Colon (tissue), 2 donors: Measurements from ENCODE around the gene MRPL46.

Source experiments
- FAIRE-seq: peaks from 2 replicates; lab custom pipeline; 2012; peaks lifted over from hg19 to GRCh38; lab: Jason Lieb, UNC
- donor health status: control.
- donor health status: control.

Gene MRPL46

DNA sequence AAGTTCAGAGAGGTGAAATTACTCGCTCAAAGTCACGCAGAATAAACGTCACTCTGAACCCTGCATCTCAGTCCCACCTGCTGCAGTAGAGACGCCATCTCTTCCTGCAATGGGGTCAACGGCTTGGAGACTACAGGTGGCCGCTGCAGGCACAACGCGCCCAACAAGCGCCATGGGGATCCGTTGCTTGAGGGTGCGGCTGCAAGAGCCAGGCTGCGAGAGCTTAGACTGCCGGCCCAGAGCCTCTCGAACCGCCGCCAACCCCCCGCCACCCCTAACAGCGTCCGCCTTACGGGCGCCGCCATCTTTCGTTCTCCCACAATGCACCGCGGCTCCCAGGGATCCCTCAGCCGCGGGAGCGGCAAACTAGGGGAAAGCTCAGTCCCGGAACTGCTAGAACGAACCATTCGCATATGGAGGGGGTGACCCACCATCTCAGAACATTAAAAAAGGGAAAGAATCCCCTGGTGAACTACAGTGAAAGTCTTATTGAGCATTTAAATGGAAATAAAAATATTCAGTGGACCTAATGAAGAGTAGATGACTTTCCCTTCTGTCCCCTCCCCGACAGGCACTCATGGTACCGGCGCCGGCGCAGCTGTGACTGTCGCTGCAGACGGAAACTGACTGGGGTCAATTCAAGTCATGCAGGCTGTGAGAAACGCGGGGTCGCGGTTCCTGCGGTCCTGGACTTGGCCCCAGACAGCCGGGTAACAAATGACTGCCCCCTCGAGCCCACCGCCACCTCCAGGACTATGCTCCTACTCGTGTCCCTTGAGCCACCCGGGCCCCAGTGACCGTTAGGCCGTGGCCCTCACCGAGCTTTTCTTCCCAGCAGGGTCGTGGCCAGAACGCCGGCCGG is at the start of gene MRPL46, which contains the start of gene MRPS11:
TSS of gene MRPL46 (minus strand) at position 316 of the 862 bp plus-strand sequence. CDS start at position 305, 11 bp downstream.
TSS of gene MRPS11 (plus strand) at position 636 of the 862 bp plus-strand sequence. CDS start at position 646, 10 bp downstream.
- FAIRE-seq = no peak

DNA sequence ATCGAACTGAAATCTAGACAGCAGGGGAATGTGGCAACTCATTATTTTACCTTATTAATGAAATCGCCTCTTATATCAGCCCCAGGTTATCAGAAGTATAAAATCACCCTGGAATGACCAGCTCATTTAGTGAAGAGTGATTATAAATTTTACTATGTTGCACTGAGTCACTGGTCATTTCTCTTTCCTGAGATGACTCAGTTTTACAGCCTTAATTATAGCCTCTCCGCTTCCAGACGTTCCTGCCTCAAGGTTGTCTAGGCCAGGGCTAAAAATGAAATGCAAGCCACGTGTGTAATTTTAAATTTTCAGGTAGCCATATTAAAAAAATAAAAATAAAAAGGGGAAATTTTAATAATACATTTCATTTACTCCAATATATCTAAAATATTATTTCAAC is 46.0 kb upstream of the MRPL46 start:
- FAIRE-seq = no peak

DNA sequence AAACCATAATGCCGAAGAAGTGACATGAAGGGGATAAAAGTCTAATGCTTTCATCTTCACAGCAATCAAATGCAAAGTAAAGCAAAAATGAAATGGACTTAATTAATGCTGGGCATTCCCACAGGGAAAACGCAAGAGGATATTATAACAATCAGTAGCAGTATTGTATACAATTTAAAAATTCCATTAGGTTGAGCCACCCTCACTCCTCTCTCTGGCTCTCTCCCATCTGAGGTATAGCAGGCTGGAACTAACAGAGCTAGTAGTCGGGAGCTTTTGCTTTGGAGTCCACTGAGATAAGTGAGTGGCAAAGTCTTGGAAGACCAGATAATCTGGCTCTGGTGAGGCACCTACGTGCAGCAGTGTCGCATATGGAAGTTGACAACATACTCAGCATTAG is 45.4 kb upstream of the MRPL46 start:
- no peak for FAIRE-seq

DNA sequence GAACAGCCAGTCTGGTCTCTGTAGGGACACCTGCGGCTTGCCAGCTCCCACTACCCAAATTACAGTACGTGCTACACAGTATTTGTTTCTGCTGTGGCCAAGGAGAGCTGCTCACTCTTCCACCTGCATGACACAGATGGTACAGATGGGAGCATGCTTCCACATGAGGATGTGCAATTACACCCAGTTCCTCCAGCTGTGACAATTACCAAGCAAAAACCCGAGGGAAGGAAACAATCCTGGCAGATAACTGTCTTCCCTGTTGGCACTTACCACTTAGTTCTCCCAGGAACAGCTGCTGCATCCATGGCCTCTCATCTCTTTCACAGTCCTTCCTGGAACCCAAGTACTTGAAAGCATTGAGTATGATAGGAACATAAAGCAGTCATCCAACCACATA is 44.9 kb upstream of the MRPL46 start:
- FAIRE-seq = no peak

DNA sequence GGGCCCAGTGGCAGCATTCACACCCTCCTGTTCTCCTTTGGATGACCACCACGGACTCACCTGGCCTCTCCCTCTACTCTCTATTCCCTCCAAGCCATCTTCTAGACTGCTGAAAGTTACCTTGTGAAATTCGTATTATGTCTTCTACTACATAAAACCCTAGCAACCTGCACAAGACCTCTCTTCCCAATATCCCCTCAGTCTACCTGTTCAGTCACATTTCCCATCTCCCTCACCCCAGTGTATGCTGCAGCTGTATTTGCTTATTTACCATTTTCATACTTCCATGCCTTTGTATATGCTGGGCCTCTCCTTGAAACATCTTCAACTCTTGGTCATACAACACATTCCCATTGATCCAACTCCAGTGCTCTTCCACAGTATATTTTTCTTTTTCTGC is 44.0 kb upstream of the MRPL46 start:
- FAIRE-seq = no peak

DNA sequence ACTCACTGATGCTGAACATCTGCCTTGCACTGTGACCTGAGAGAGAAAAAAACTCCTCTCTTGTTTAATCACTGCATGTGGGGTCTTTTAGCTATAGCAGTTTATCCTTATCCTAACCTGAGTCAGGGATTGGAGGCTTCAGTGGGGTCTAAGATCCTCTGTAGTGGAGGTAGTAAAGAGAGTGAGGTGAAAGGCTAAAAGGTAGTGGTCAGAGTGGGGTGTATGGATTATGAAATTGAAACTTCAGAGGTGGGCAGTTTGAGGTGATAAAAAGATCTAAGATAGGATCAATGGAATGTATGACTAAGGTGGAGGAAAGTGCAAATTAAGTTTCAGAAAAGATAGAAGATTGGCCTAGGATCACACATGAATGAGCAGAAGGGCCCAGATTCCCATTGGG is 42.8 kb upstream of the MRPL46 start:
- no peak for FAIRE-seq

DNA sequence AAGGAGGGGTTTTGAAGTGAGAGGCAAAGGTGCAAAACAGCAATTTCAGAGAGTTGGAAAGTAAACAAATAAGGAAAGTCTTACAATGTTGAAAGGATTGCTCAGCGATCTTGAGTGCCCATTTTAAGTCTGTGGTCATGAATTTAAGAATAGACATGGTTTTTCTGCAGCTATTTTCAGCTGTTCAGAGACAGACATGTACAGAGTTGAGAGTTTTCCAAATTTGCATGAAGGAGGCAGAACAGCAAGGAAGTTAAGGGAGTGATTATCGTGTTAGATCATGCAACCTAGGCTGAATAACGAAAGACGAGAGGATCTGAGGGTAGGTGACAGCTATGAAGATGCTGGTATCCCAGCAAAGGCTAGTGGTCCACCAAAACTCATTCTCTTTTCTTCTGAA is 42.1 kb upstream of the MRPL46 start:
- no peak for FAIRE-seq

DNA sequence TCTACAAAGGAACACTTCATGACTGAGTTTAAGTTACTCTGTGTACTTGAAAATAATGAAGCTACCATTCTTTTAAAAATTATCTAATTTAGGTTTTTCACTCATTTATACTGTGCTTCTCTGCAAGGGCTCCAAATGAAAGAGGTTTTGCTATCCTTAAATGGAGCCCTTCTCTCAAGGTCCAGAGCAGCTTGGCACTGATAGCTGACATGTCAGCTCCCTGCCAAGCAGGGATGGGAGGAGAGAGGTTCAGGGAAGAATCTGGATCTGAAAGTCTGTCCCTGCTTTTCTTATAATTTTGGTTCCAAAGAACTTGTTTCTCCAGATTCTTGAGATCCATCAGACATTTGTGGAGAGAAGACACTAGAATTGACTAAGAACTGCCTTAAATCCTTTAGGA is 39.4 kb upstream of the MRPL46 start:
- no peak for FAIRE-seq

DNA sequence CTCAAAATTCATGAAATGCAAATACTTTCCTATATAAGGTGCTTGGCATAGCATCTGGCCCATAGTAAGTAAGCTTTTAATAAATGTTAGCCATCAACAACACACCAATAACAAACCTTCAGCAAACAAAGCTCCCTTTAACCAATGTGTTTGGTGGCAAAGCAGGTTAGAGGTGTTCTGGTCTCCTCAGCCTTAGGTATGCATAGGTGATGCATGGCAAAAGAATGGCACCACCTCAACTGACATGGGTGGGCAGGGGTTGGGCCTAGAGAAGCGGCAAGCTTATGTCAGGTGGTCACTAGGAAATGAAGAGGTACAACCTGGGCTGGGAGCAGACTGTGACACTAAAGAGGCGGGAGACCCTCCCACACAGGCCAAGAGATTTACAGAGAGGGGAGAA is 38.5 kb upstream of the MRPL46 start:
- FAIRE-seq = no peak

DNA sequence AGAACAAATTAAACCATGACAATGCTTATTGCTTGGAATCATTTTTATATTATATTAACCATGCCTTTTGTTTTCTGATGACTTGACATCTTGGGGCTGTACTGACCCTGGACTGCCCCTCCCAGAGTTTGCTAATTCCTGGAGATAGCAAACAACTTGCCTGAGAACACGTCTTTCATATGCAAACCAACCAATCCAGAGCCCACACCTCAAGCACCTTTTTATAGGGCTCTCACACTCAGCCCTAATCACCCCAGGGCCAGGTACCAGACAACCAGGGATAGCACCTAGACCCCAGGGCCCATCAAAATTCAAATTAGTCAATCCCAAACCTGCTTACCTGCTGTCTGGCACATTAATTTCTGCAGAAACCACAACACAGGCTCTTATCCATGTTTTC is 37.3 kb upstream of the MRPL46 start:
- no peak for FAIRE-seq

DNA sequence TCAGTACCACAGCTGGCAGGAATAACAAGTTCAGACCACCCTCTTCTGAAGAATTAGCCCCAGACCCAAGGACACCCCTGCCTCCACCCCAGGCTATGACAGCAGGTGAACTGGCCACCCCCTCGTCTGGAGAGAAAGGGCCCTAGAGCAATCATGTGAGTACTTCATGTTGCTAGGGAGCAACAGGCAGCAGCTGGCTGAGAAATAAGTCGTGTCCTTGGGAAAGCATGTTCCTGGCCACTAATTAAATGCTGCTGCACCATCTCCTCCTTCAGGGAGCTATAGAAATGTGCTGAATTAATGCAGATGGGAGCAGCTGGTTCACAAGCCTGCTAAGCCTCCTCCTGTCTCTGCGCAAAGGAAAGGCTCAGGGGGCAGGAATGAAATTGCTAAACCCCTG is 31.8 kb upstream of the MRPL46 start:
- FAIRE-seq = no peak

DNA sequence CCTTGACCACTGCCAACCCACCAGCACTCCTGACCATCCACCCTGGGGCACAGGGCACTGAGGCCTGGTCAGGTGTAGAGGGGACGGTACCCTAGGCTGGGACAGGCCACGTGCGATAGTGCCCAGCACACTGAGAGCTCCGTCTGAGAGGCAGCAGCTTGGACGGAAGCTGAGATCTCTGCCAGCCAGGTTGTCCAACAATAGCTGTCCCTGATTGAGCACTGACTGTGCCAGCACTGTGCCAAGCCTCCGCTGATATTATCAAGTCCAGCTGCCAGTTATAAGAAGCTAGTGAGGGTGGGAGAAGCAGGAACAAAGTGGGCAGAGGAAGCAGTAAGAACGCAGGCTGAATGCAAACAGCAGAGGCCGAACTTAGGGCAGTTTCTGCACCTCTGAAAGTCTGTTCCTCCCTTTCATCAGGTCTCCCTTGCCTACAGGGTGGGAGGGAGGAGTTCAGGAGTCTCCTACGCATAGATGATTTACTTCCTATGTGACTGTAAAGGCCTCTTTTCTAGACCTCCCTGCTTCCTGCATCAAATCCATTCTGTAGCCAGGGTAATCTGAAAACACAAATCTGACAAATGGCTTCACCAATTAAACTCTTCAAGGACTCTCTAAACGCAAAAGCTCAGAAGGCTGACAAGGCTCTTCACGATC is 30.0 kb upstream of the MRPL46 start:
- no peak for FAIRE-seq

DNA sequence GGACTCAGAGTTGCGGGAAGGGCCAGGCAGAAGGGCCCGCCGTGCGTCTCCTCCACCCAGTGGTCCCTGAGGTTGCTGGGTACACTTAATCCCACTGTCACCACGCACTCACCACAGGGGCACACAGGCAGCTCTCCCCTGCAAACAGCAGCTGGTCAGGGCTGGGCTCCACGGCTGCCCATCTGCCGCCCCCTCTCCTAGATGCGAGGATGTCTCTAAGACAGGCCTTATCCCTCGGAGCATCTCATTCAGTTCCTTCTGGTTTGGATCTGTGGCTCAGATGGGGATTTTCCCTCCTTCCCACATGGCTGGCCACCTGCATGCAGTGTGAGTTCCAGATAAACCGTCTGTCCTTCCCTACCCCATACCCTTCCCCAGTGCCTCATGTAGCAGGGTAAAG is 26.7 kb upstream of the MRPL46 start:
- no peak for FAIRE-seq

DNA sequence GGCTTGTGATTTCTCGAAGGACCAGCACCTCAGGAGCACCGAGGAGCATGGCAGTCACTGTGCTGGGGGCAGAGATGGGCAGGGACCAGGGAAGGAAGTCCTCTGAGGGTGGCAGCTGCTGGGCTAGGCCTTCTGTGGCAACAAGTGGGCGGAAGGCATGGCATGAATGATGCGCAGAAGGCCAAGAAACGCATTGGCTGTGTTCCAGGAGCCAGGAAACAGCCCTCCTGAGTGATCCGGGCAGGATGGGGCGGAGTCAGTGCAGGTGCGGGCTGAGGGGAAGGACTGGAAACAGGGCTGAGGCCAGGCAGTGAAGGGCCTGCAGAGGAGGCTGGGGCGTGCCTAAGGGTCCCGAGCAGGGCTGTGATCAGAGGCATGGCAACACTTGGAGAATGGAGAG is 24.0 kb upstream of the MRPL46 start:
- no peak for FAIRE-seq

DNA sequence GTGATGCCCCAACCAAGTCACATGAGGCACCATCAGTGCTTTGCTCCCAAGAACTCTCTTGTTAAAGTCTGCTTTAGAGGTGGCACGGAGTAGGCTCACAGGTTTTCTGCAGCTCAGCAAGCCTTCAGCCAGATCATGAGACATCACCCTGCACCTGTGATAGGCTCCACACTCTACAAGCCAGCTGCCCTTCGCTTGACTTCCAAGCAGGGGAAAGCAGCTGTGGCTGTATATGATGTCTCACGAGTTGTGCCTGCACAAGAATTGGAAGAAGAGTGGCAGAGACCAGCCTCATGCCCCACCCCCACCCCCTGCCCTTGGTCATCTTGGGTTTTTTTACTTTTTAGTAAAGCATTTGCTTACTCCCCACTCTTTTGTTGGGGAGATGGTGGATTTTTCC is 22.8 kb upstream of the MRPL46 start:
- no peak for FAIRE-seq

DNA sequence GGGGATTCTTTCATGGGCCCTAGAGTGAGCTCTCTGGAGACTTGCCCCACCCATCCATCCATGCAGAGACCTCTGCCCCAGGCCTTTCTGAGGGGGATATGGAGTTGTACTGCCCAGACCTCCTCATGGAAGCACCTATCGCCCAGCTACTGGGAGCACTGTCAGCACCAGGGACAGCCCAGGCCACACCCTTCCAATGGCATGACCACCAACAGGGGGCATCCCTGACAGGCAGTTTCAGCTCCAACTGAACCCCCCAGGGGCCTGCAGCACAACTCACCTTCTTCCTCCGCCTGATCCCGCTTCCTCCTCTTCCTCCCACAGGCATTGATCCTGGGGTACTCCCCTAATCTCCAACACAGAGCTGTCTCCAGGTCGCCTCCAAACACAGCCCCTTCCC is 22.1 kb upstream of the MRPL46 start:
- no peak for FAIRE-seq

DNA sequence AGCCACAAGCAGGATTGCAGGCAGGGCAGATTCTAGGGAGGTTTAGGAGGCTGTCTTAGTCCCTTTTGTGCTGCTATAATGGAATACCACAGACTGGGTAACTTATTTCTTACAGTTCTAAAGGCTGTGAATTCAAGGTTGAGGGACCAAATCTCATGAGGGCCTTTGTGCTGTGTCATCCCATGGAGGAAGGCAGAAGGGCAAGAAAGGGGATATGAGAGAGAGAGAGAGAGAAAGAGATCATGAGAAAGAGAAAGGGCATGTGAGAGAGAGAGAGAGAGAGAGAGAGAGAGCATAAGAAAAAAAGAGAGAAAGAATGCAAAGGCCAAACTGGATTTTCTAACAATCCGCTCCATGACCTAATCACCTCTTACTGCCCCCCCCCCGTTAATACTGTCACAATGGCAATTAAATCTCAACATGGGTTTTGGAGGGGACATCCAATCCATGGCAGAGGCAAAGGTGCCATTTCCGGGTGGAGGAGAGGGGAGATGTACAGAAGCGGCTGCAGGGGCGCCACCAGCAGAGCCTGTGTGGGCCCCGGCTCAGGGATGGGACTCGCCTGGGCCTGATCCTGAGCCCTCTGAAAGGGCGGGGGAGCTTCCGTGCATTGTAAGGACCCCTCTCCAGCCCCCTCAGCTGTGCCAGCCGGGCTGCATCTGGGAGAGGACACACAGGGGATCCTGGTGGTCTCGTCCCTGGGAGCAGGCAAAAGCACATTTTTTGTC is 20.8 kb upstream of the MRPL46 start:
- FAIRE-seq = no peak

DNA sequence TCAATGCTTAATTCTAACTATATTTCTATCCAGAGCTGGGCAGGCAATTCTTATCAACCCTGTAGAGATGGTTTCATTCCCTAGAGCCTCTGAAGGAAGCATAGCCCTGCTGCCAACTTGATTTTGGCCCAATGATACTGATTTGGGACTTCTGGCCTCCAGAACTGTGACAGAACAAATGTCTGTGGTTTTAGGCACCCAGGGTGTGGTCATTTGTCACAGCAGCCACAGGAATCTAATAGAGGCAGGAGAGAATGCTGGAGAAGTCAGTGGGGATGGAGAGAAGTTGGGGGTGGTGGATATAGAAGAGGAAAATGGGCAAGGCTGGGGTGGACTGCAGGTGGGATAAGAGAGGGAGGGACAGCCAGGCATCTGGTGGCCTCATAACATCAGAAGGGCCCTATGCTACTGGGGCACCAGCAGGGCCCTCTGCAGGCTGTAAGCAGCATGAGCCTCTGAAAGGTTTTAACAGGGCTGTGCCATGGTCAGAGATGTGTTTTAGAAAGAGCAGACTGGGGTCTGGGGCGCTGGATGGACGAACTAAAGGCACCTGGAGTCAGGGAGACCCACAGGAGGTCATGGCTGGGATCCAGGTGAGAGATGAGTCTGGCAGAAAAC is 20.1 kb upstream of the MRPL46 start:
- no peak for FAIRE-seq

DNA sequence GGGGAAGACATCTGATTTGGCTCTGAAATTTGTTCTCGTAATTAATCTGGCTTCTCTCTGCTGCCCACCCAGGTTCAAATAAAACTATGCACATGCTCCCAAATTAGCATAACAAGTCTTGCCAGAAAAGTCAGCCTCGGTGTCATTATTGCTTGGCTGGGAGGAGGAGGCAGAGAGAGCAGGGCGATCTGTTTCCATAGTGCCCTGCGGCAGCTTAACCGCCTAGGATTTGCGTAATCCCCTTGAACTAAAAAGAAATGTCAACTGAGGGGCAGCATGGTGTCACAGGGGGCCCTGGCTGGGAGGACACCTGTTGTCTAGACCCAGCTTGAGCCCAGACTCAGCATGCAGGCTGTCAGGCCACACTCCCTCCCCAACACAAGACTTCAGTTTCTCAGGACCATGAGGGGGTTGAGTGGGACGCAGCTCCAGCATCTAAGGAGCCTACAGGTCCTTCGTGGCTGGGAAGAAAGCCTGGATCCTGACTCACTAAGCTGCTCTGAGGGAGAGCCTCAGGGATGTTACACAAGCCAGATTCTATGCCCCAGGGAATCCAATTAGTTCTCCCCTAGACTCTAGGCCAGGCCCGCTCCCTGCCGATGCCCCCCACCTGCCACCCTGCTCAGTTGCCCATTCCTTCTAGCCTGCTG is 17.6 kb upstream of the MRPL46 start:
- no peak for FAIRE-seq

DNA sequence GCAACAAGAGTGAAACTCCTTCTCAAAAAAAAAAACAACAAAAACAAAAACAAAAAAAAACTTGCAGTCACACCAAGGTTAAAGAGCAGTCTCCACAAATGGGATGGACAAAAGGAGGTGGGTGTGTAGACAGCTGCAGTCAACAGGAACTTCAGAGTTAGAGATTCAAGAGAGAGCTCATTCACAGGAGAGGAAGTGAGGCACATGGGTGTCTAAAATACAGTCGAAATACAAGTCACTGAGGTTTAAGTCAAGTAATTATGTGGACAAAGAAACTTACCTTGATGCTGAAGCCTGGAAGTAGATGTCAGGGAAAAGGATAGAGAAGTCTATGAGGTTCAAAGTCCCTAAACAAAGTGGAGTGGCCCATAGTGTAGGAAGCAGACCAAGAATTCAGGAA is 15.1 kb upstream of the MRPL46 start:
- no peak for FAIRE-seq

DNA sequence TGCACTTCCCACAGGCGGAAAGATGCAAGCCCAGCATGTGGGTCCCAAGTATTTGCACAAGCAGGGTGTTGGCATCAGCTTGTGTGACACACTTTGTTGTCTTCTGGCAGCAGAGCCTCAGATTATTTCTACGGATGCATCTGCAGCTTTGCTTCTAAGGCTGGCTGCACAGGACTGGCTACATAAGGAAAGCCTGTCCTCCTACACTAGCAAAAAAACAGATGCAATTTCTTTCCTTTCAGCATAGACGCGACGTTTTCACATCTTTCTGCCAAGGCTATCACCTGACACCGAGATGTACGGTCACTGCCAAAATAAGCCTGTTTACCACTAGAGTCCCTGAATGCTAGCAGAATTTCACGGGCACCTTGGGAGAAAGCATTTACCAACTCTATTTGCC is 13.8 kb upstream of the MRPL46 start:
- no peak for FAIRE-seq

DNA sequence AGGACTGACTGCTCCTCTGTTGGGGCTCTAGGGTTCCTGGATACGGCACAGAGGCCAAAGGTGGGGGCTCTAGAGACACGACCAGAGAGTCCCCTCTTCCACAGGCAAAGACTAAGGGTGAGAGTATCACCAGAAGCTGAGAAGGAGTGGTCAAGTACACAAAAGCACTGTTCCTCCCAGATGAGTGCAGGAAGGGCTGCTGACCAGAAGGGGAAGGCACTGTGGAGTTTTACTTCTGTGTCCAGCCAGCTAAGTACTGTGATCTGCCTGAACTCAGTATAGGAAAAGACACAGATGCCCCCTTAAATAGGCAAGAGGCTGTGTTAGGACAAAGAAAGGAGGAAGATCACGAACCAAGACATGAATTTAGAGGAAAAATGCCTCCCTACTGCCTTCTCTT is 12.0 kb upstream of the MRPL46 start:
- FAIRE-seq = no peak
